Hepatocyte (in vitro differentiated cells): ENCODE results near the gene CREG2.

Source experiments
- CTCF ChIP-seq: fragments of 200-600 bp; sonication (generic); IDR thresholded peaks from 2 replicates; pipeline ENCODE4 v1.5.1; 2016; ENCODE audit warnings: antibody characterized with exemption, mild to moderate bottlenecking; ENCODE audit not compliant: poor library complexity
- EZH2phosphoT487 ChIP-seq: fragments of 200-600 bp; sonication (generic); IDR thresholded peaks from one replicate; pipeline ENCODE4 v1.6.1; 2018; ENCODE audit warnings: antibody characterized with exemption, mild to moderate bottlenecking, low read depth, moderate library complexity; ENCODE audit not compliant: unreplicated experiment, severe bottlenecking

GRCh38 chr2:101382442-101382841 is 4.9 kb downstream of the CREG2 start:
- TF ChIP-seq CTCF (no peak), EZH2phosphoT487 (no peak)
